ENCODE measurements around the gene VPS37D. TPM values are rescaled to one million over a fixed set of nuclear protein-coding genes. Genes with fewer than 3 reads are reported as not detected.
"Not testable (repeated sequence)": the region's sequence is repeated elsewhere in the genome, so short reads cannot be mapped to it uniquely, and the experiment has no call there.

VPS37D gene
- total RNA-seq, 1 donor from 2014 or later = 0.24 TPM

GRCh38 chr7:73718905-73719805 lies 51.5 kb downstream of the VPS37D start, which contains the start of gene STX1A:
TSS of gene STX1A (minus strand) at chr7:73719669. CDS start at chr7:73719631, 38 bp downstream.
- intact Hi-C loops (cut with micrococcal nuclease) = loop anchor here (1.0 to 2.0 kb wide), 5 partner anchors 12 to 52 kb away; partner anchors contain the start of genes ABHD11, BUD23, DNAJC30 and VPS37D
- Mint-ChIP-seq H3K9me3 (no peaks in the 10 kb centered on the region), H3K4me1 (peaks cover 21% of the 10 kb centered on the region), H3K27me3 (peaks cover 28% of the 10 kb centered on the region), H3K4me3 (peak within 1 kb of the TSS; percentile 79), H3K27ac (no peak within 1 kb of the TSS), H3K36me3 (ENCODE audit: low read depth) (no peaks in the 10 kb centered on the region)
- no peak for TF ChIP-seq CTCF (IDR thresholded peaks at IDR 0.05)
- ChIA-PET POLR2A (interaction anchor here (0.5 to 0.6 kb wide), 2 partner anchors 20 to 115 kb away, joined by 3 to 6 read pairs; no protein-coding TSS in a partner anchor), CTCF (no interaction called here)
- peak; percentile 85 for ATAC-seq (ENCODE audit: low read depth)
- DNase-seq = peak; percentile 72

DNA sequence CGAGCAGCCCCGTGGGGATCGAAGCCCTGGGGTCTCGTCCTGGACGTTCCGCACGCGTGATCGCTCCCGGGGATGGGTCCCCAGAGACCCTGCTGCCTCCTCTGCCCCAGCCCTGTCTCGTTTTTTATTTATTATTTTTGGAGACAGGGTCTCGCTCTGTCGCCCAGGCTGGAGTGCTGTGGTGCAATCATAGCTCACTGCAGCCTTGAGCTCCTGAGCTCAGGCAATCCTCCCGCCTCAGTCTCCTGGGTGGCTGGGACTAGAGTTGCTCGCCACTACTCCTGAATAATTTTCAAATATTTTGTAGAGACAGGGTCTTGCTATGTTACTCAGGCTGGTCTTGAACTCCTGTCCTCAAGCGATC lies 52.2 kb downstream of the VPS37D start:
- POLR2A ChIA-PET = interaction anchor here (0.5 to 0.6 kb wide), 4 partner anchors 16 to 859 kb away, joined by 3 to 5 read pairs (median 4); no protein-coding TSS in a partner anchor
- DNase-seq (no peak), ATAC-seq (ENCODE audit: low read depth) (no peak)
- H3K4me3 Mint-ChIP-seq = peak overlapping the region; percentile 79
- H3K9me3 Mint-ChIP-seq = no peaks in the 10 kb centered on the region
- H3K36me3 Mint-ChIP-seq (ENCODE audit: low read depth) = no peaks in the 10 kb centered on the region
- H3K27me3 Mint-ChIP-seq = peaks cover 28% of the 10 kb centered on the region
- H3K4me1 Mint-ChIP-seq = peaks cover 21% of the 10 kb centered on the region
- no peak for TF ChIP-seq CTCF (IDR thresholded peaks at IDR 0.05)
- CTCF ChIA-PET = no interaction called here
- H3K27ac Mint-ChIP-seq = no peak overlapping the region
- intact Hi-C loops (cut with micrococcal nuclease) = loop anchor here (1.0 to 2.0 kb wide), 3 partner anchors 15 to 53 kb away; partner anchors contain the start of genes ABHD11 and VPS37D

DNA sequence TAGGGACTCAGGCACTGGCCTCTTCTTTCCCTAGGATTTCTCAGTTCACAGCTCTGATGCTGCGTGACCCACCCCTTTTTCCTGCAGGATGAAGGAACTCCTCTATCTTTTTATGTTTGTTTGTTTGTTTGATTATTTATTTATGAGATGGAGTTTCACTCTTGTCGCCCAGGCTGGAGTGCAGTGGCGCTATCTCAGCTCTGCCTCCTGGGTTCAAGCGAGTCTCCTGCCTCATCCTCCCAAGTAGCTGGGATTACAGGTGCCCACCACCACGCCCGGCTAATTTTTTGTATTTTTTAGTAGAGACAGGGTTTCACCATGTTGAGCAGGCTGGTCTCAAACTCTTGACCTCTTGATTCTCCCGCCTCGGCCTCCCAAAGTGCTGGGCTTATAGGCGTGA lies 52.8 kb downstream of the VPS37D start:
- intact Hi-C loops (cut with micrococcal nuclease); ATAC-seq (ENCODE audit: low read depth); H3K36me3 Mint-ChIP-seq (ENCODE audit: low read depth); H3K27ac Mint-ChIP-seq; H3K9me3 Mint-ChIP-seq; CTCF ChIA-PET; DNase-seq: not testable (repeated sequence)
- H3K4me1 Mint-ChIP-seq = peaks cover 21% of the 10 kb centered on the region
- POLR2A ChIA-PET = interaction anchor here (0.6 kb wide), 3 partner anchors 16 to 860 kb away, joined by 4 to 5 read pairs (median 4); no protein-coding TSS in a partner anchor
- H3K27me3 Mint-ChIP-seq = peaks cover 28% of the 10 kb centered on the region
- peak overlapping the region; percentile 79 for H3K4me3 Mint-ChIP-seq

- DNase-seq (no peak), ATAC-seq (ENCODE audit: low read depth) (no peak)
- POLR2A ChIA-PET = no interaction called here
- no peak for TF ChIP-seq CTCF (IDR thresholded peaks at IDR 0.05)
- no peak overlapping the region for H3K27ac Mint-ChIP-seq
- H3K4me3 Mint-ChIP-seq = peak overlapping the region; percentile 35
- H3K9me3 Mint-ChIP-seq = no peaks in the 10 kb centered on the region
- CTCF ChIA-PET = no interaction called here
- H3K36me3 Mint-ChIP-seq (ENCODE audit: low read depth) = no peaks in the 10 kb centered on the region
- intact Hi-C loops (cut with micrococcal nuclease) = no loop called here
- H3K4me1 Mint-ChIP-seq = peaks cover 21% of the 10 kb centered on the region
- H3K27me3 Mint-ChIP-seq = peaks cover 18% of the 10 kb centered on the region
Measured at GRCh38 chr7:73721377-73721817, 53.8 kb downstream of the VPS37D start.

Other genes starting within 250 kb of the VPS37D start
- 0.27 and 0.35 TPM in 2 replicates for gene FZD9, start 234.1 kb upstream of the VPS37D start, total RNA-seq
- gene BAZ1B, start 145.5 kb upstream of the VPS37D start, total RNA-seq = 53.6 and 59.1 TPM in 2 replicates
- 62.0 and 62.6 TPM in 2 replicates for gene BCL7B, start 110.1 kb upstream of the VPS37D start, total RNA-seq
- 26.1 and 33.5 TPM in 2 replicates for gene TBL2, start 89.3 kb upstream of the VPS37D start, total RNA-seq
- not detected in 2 replicates for gene MLXIPL, start 43.3 kb upstream of the VPS37D start, total RNA-seq
- gene DNAJC30, start 15.6 kb downstream of the VPS37D start, total RNA-seq = 13.7 and 14.2 TPM in 2 replicates
- gene BUD23, start 15.8 kb downstream of the VPS37D start, total RNA-seq = 69.0 and 74.8 TPM in 2 replicates
- 1.8 and 2.1 TPM in 2 replicates for gene STX1A, start 51.8 kb downstream of the VPS37D start, total RNA-seq
- gene ABHD11, start 71.0 kb downstream of the VPS37D start, total RNA-seq = 12.1 and 15.9 TPM in 2 replicates
- gene CLDN3, start 102.4 kb downstream of the VPS37D start, total RNA-seq = not detected in 2 replicates
- gene CLDN4, start 163.2 kb downstream of the VPS37D start, total RNA-seq = not detected in 2 replicates
- 0.66 and 1.7 TPM in 2 replicates for gene METTL27, start 174.7 kb downstream of the VPS37D start, total RNA-seq
- gene TMEM270, start 193.3 kb downstream of the VPS37D start, total RNA-seq = not detected in 2 replicates